SJCRH30 (cell line): ENCODE results near the gene ESCO1. TPM values are rescaled to one million over a fixed set of nuclear protein-coding genes. Genes with fewer than 3 reads are reported as not detected.

Source experiments
- DNase-seq, 2 experiments: peaks; one replicate each; pipeline ENCODE4 v3.0.0-alpha.2; 2015 to 2020
- H3K27ac ChIP-seq: fragments of 250-450 bp; sonication (Bioruptor Pico); 2 replicates; pipeline ENCODE4 v1.5.1; 2020; ENCODE audit warnings: mild to moderate bottlenecking, moderate library complexity
- H3K27me3 ChIP-seq: fragments of 250-450 bp; sonication (Bioruptor Pico); 2 replicates; pipeline ENCODE4 v1.5.1; 2020; ENCODE audit warnings: mild to moderate bottlenecking, moderate library complexity
- H3K36me3 ChIP-seq: fragments of 250-450 bp; sonication (Bioruptor Pico); 2 replicates; pipeline ENCODE4 v1.5.1; 2020; ENCODE audit warnings: mild to moderate bottlenecking, moderate library complexity
- H3K4me1 ChIP-seq: fragments of 250-450 bp; sonication (Bioruptor Pico); 2 replicates; pipeline ENCODE4 v1.5.1; 2020; ENCODE audit warnings: mild to moderate bottlenecking, moderate library complexity
- H3K4me3 ChIP-seq: fragments of 250-450 bp; sonication (Bioruptor Pico); 2 replicates; pipeline ENCODE4 v1.5.1; 2020; ENCODE audit warnings: mild to moderate bottlenecking, moderate library complexity
- H3K9me3 ChIP-seq: fragments of 250-450 bp; sonication (Bioruptor Pico); replicated peaks from 2 replicates; pipeline ENCODE4 v1.5.1; 2020; ENCODE audit warnings: mild to moderate bottlenecking, moderate library complexity
- total RNA-seq: library from RNA; depleted of rRNA; stranded (reverse); fragments of >200 nt; shearing (Covaris generic); gene quantifications from 2 replicates; pipeline ENCODE4 v1.2.3, GENCODE V29; 2014

Gene ESCO1
- total RNA-seq, 1 experiment from 2014 or later = 16.5 TPM

DNA sequence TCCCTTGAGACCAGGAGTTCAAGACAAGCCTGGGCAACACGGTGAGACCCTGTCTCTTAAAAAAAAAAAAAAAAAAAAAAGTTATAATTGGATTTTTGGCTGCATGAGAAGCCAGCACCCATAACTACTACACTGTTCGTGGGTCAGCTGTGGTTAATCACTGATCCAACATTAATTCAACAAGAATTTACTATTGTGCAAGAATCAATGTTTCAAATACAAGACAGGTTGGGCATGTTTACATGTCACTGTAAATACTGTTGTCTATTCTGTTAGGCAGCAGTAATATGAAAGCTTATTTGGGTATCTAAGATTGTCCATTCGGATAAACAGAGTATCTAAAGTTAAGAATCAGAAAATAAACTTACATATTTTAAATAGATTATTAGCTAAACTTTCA, 62.3 kb downstream of the ESCO1 start:
- DNase-seq = no peak
- Histone ChIP-seq H3K4me3 (no peak overlapping the region), H3K4me1 (no peaks in the 10 kb centered on the region), H3K27me3 (no peaks in the 10 kb centered on the region), H3K9me3 (no peaks in the 10 kb centered on the region), H3K36me3 (peaks cover 4% of the 10 kb centered on the region; the same call in 1 of the 2 replicates), H3K27ac (no peak overlapping the region)

DNA sequence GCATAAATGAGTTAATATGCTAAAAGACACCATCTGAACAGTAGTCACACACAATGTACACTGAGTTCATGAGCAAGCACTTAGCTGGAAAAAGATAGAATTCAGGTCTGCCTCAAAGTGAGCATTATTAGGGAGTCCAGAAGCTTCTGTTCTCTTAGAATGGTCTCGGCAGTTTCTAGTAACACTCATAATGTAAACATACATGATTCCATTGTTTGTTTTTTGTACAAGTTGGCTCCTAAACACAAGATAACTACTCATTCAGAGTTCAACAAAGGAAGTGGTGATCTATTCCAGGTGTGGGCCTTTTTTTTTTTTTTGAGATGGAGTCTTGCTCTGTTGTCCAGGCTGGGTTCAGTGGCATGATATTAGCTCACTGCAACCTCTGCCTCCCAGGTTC, 66.2 kb downstream of the ESCO1 start:
- H3K4me3 ChIP-seq = no peak overlapping the region
- no peak overlapping the region for H3K27ac ChIP-seq
- H3K27me3 ChIP-seq = no peaks in the 10 kb centered on the region
- no peaks in the 10 kb centered on the region for H3K9me3 ChIP-seq
- DNase-seq = no peak
- H3K4me1 ChIP-seq = no peaks in the 10 kb centered on the region
- H3K36me3 ChIP-seq = peaks cover 6% of the 10 kb centered on the region; the same call in 1 of the 2 replicates

DNA sequence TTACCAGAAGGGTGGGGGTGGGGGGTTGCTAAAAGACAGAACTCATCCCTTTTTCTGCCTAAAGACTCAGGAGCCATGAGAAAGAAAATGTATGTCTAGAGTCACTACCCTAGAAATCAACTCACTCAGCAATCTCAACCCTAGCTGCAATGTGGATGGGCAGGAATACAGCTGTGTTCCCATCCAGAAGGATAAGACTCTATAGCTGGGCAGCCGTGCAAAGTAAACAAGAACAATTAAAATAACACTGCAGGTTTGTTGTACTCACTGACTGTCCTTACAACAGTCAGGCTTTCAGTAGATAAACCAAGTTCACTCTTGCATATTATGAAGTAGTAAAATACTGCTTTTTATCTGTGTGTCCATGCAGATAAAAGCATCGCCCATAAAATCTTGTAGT, 74.0 kb downstream of the ESCO1 start:
- H3K9me3 ChIP-seq = no peaks in the 10 kb centered on the region
- H3K36me3 ChIP-seq = peaks cover 3% of the 10 kb centered on the region; the same call in 1 of the 2 replicates
- H3K4me1 ChIP-seq = no peaks in the 10 kb centered on the region
- H3K27ac ChIP-seq = no peak overlapping the region
- H3K4me3 ChIP-seq = no peak overlapping the region
- no peak for DNase-seq
- no peaks in the 10 kb centered on the region for H3K27me3 ChIP-seq

DNA sequence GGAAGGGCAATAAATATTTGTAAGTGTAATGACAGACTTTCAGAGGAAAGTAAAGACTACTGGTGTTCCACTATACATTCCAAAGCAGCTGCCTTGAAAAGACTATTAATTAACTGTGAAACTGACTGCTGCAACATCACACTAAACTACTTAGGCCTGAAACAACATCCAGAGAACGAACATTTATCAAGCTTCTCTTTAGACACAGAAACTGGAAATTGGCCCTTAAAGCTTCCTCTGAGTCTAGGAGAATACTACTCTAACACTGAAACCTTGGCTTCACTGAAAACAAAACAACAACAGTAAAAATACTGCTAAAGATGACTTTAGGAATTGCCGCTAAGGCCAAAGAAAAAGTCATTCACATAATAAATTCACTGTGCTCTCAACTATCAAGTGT, 74.6 kb downstream of the ESCO1 start:
- no peaks in the 10 kb centered on the region for H3K9me3 ChIP-seq
- no peaks in the 10 kb centered on the region for H3K4me1 ChIP-seq
- H3K4me3 ChIP-seq = no peak overlapping the region
- no peak overlapping the region for H3K27ac ChIP-seq
- DNase-seq = no peak
- no peaks in the 10 kb centered on the region for H3K27me3 ChIP-seq
- H3K36me3 ChIP-seq = peaks cover 3% of the 10 kb centered on the region; the same call in 1 of the 2 replicates

DNA sequence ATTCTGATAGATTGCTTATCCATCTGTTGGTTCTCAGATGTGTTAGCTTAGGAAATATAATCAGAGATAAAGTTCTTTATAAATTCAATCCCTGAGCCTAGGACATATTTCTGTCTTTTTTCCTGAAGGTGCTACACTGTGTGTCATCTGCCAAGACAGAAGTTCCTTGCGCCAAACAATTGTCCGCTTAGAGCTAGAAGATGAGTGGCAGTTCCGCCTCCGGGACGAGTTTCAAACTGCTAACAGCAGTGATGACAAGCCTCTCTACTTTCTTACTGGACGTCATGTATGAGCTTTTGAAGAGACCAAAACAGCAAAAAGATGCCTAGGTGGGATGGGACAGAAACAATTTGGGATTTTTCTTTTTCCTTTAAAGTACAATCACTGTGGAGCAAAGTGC, 78.0 kb downstream of the ESCO1 start:
- no peaks in the 10 kb centered on the region for H3K4me1 ChIP-seq
- no peaks in the 10 kb centered on the region for H3K27me3 ChIP-seq
- H3K9me3 ChIP-seq = no peaks in the 10 kb centered on the region
- no peak overlapping the region for H3K27ac ChIP-seq
- no peak for DNase-seq
- H3K4me3 ChIP-seq = no peak overlapping the region
- H3K36me3 ChIP-seq = no peaks in the 10 kb centered on the region

DNA sequence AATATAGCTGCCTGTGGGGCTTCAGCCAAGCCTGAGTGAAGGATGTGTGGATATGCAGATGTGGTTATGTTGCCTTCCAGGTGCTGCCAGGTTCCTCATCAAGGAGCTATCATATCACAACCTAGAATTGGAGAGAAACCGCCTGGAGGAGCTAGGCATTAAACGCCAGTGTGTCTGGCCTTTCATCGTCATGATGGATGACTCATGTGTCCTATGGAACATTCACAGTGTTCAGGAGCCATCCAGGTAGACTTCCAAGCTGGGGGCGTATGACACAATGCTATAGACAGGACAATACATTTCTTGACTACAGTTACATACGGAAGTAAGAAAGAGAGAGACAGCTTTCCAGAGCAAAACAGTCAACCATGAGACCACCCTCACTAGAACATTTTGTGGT, 86.8 kb downstream of the ESCO1 start:
- no peak overlapping the region for H3K4me3 ChIP-seq
- H3K4me1 ChIP-seq = no peaks in the 10 kb centered on the region
- no peaks in the 10 kb centered on the region for H3K27me3 ChIP-seq
- H3K9me3 ChIP-seq = no peaks in the 10 kb centered on the region
- no peak for DNase-seq
- H3K36me3 ChIP-seq = no peaks in the 10 kb centered on the region
- H3K27ac ChIP-seq = no peak overlapping the region

DNA sequence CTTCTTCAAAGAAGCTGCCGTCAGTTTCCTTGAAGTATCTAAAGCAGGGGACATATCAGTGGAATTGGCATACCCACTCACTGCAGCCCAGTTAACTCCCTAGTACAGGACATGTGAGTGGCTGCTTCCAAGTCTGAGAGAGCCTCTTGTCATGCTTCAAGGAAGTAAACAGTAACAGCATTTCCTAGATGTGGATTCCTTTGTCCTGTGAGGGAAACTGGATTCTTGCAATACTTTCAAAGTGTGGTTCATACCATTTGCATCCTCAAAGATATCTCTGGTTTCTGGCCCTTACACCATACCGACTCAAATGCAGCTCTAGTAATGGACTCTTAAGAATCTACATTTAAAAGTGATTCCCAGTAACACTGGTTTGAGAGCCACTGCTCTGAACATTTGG, 87.2 kb downstream of the ESCO1 start:
- no peak overlapping the region for H3K27ac ChIP-seq
- DNase-seq = no peak
- no peaks in the 10 kb centered on the region for H3K4me1 ChIP-seq
- H3K27me3 ChIP-seq = no peaks in the 10 kb centered on the region
- H3K9me3 ChIP-seq = no peaks in the 10 kb centered on the region
- no peaks in the 10 kb centered on the region for H3K36me3 ChIP-seq
- no peak overlapping the region for H3K4me3 ChIP-seq

DNA sequence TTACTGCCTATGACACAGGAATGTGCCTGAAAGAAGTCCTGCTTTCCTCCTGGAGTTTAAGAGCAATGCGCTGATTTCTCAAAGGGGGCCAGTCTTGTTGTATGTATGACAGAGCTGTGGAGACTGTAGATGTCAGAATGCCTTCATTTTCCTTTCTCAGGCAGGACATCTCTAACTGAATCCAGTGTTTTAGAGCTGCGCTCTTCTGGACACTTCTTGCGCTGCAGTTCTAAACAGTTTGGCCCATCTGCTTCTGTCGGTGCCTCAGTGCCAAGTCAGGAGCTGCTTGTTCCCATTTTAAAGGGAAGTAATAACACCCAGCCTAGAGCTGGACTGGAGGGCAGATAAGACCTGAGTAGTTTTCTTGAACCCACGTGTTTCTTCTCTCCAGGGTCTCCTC, 91.4 kb downstream of the ESCO1 start:
- no peak for DNase-seq
- Histone ChIP-seq H3K4me1 (no peaks in the 10 kb centered on the region), H3K36me3 (no peaks in the 10 kb centered on the region)

DNA sequence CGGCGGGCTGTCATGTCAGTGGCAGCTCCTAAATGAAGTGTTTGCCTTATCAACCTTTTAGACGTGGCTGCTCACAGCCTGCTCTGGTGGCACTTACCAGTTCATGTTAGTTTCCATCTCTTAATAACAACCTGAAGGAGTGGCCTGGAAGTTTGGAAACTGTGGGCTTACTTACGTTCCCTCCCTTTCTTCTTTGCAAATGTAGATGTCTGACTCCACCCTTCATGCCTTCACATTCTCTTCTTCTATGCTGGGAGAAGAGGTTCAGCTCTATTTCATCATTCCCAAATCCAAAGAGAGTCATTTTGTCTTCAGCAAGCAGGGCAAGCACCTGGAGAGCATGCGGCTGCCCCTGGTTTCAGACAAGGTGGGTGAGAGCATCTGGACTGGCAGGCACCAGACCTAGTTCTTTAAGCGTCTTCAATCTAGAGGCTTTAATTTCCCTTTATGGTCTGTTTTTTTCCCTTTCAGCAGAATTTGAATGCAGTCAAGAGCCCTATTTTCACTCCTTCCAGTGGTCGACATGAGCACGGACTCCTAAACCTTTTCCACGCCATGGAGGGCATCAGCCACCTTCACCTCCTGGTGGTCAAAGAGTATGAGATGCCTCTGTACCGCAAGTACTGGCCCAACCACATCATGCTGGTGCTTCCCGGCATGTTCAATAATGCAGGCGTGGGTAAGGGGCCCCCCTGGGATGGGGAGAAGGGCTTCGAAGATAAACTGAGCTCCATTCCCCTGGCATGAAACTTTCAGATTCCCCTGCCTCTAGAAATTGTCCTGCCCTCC, 92.4 kb downstream of the ESCO1 start:
- H3K27ac ChIP-seq = no peak overlapping the region
- H3K27me3 ChIP-seq = no peaks in the 10 kb centered on the region
- H3K4me1 ChIP-seq = no peaks in the 10 kb centered on the region
- DNase-seq = no peak
- no peaks in the 10 kb centered on the region for H3K36me3 ChIP-seq
- H3K4me3 ChIP-seq = no peak overlapping the region
- H3K9me3 ChIP-seq = no peaks in the 10 kb centered on the region

More for the DNA sequence above, 91.4 kb downstream of the ESCO1 start:
- Histone ChIP-seq H3K27ac (no peak overlapping the region), H3K4me3 (no peak overlapping the region), H3K27me3 (no peaks in the 10 kb centered on the region), H3K9me3 (no peaks in the 10 kb centered on the region)

DNA sequence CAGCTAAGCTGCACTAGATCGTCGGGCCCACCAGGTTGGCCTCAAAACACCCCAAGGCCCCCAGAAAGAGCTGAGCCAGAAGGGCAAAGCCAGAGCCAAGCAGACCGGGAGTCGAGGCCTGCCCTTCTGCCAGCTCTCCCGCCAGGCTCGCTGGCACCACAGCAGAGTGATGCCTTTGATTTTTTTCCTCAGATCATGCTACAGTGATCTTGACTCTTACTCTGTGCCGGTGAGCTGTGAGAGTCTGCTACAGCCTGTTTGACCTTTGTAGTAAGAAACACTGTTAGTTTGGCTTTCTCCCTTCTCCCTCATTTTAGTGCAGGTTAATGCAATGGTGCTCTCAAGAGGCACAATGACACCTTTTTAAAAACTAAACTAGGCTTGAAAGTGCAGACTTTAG, 97.8 kb downstream of the ESCO1 start:
- Histone ChIP-seq H3K27ac (no peak overlapping the region), H3K4me1 (no peaks in the 10 kb centered on the region), H3K4me3 (no peak overlapping the region), H3K36me3 (no peaks in the 10 kb centered on the region), H3K9me3 (no peaks in the 10 kb centered on the region), H3K27me3 (no peaks in the 10 kb centered on the region)
- no peak for DNase-seq

DNA sequence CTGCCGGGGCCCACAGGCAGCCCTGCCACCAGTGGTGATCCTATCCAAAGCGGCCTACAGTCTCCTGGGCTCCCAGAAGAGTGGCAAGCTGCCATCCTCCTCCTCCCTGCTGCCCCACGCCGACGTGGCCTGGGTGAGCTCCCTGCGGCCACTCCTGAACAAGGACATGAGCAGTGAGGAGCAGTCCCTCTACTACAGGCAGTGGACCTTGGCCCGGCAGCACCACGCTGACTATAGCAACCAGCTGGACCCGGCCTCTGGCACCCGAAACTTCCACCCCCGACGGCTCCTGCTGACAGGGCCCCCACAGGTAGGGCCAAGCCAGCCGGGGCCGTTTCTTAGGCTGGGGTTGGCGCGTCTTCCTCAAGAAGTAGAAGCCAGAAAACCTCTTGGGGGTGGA, 100.5 kb downstream of the ESCO1 start:
- H3K4me3 ChIP-seq = no peak overlapping the region
- H3K27ac ChIP-seq = no peak overlapping the region
- H3K4me1 ChIP-seq = no peaks in the 10 kb centered on the region
- no peaks in the 10 kb centered on the region for H3K27me3 ChIP-seq
- no peak for DNase-seq
- no peaks in the 10 kb centered on the region for H3K9me3 ChIP-seq
- no peaks in the 10 kb centered on the region for H3K36me3 ChIP-seq

DNA sequence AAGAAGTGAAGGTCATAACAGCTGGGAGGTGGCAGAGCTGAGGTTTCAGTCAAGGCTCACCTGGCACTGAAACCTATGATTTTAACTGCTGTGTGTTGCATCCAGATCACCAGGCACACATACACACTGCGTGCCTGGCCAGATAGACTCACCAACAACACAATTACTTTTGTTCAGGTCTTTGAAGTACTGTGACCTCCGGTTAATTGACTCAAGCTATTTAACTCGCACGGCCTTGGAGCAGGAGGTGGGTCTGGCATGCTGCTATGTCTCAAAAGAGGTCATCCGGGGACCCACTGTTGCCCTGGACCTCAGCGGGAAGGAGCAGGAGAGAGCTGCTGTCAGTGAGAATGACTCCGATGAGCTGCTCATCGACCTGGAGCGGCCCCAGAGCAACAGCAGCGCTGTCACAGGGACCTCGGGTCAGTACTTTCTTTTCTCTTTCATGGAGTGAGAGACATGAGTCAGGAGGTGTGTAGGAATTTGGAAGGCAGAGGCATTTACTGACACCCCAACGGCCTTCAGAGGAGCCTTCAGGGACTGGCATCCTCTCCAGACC, 104.1 kb downstream of the ESCO1 start:
- no peak for DNase-seq
- Histone ChIP-seq H3K4me3 (no peak overlapping the region), H3K27ac (no peak overlapping the region), H3K4me1 (no peaks in the 10 kb centered on the region), H3K36me3 (no peaks in the 10 kb centered on the region), H3K9me3 (no peaks in the 10 kb centered on the region), H3K27me3 (no peaks in the 10 kb centered on the region)

DNA sequence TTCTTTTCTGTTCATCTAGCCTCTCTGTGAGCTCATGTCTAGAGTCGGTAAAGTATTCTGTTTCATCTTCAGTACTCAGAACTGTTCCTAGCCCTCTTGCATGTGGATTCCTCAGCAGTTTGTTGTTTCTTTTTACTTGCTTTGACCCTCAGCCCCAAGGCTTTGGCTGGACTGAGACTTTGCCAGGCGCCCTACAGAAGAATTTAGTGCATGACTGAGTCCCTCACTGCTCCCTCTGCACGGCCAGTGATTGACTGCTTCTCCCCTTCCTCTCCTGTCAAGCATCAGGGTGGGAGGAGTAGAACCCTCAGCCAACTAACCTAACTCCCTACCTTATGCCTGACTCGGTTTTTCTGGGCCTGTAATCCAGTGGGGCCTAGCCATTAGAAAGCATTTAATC, 109.8 kb downstream of the ESCO1 start:
- H3K4me3 ChIP-seq = no peak overlapping the region
- H3K9me3 ChIP-seq = no peaks in the 10 kb centered on the region
- no peaks in the 10 kb centered on the region for H3K27me3 ChIP-seq
- H3K36me3 ChIP-seq = no peaks in the 10 kb centered on the region
- peaks cover 10% of the 10 kb centered on the region for H3K4me1 ChIP-seq
- H3K27ac ChIP-seq = no peak overlapping the region
- no peak for DNase-seq

DNA sequence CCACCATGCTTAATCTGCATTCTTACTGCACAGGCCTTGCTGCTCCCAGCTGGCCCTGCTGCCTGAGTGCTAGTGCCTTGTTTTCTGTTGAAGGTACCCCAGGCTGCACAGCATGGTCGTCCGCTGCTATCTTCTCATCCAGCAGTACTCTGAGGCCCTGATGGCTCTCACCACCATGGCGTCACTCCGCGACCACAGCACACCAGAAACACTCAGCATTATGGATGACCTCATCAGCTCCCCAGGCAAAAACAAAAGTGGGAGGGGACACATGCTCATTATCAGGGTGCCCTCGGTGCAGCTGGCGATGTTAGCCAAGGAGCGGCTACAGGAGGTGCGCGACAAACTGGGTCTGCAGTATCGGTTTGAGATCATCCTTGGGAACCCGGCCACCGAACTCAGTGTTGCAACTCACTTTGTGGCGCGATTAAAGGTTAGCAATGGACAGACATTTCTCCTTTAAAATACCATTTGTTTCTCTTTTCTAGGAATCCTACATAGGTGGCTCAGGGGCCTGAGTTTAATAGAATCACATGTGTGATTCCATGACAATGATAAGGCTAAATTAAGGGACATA, 110.5 kb downstream of the ESCO1 start:
- Histone ChIP-seq H3K27ac (no peak overlapping the region), H3K4me3 (no peak overlapping the region), H3K9me3 (no peaks in the 10 kb centered on the region), H3K27me3 (no peaks in the 10 kb centered on the region), H3K36me3 (no peaks in the 10 kb centered on the region), H3K4me1 (peaks cover 17% of the 10 kb centered on the region)
- DNase-seq = peak in 1 of 2 experiments; percentile 22

DNA sequence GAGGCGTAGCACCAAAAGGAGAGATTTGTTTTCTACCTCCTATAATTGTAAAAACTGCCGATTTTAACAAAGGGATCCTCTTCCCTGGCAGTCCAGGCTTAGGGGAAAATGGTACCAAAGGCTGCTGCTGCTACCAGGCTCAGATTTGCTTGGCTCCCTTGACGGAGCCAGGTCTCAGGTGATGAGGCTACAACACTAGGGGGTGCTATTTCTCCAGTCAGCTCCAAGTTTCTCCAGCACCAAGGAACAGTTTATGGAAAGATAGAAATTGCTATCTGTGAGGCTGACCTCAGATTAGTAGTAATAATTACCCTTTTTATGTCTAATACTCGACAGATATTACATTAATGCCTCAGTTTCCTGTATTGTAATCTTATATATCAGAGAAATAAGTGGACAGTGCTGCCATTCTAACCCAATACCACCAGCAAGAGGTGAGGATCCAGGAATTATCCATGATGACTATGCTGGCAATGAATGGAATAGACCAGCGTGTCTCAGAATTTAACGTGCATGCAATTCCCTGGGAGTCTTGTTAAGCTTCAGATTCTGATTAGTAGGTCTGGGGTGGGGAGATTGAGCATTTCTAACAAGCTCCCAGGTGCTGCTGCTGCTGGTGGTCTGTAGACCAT, 111.3 kb downstream of the ESCO1 start:
- no peaks in the 10 kb centered on the region for H3K27me3 ChIP-seq
- H3K4me3 ChIP-seq = no peak overlapping the region
- DNase-seq = peak; percentile 28 to 74
- no peaks in the 10 kb centered on the region for H3K9me3 ChIP-seq
- H3K27ac ChIP-seq = no peak overlapping the region
- no peaks in the 10 kb centered on the region for H3K36me3 ChIP-seq
- peaks cover 21% of the 10 kb centered on the region for H3K4me1 ChIP-seq
